HG03103 (cell line): ENCODE measurements around the gene PPP1R37.
A peak's percentile ranks its signal among the peaks of the same experiment; 100 is the strongest.

Source experiments
- ATAC-seq: cut with Tn5 transposase; IDR thresholded peaks from one replicate; pipeline ENCODE4 v1.9.1; 2021; ENCODE audit warnings: low read depth; ENCODE audit not compliant: unreplicated experiment

The PPP1R37 gene

DNA sequence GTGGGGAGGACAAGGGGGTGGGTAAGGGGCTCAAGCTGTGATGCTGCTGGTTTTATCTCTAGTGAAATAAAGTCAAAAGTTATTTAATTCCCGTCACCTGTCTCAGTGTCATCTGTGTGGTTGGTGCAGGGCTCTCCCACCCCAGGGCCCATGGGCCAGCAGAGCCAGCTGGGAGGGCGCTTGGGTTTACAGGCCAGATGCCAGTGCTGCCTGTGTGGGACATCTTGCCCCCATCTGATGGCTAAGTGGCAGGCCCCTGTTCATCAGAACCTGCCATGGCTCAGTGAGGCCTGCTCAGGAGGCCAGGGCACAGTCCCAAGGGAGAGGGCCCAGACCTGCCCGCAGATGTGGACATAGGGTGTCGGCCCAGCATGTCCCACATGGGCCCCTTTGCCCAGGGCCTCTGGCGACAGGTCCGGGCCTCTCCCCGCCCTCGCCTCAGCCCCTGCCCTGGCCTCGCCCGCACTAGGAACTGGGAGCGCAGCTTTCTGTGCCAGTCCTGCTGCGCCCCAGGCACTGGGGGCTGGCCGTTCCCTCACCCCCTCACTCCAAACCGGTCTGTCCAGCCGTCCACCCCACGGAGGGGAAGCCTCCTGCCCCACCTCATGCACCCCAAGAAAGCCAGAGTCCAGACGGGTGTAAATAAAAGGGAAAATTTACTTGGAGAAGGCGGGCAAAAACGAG is 22.0 kb upstream of the PPP1R37 start:
- no peak for ATAC-seq

DNA sequence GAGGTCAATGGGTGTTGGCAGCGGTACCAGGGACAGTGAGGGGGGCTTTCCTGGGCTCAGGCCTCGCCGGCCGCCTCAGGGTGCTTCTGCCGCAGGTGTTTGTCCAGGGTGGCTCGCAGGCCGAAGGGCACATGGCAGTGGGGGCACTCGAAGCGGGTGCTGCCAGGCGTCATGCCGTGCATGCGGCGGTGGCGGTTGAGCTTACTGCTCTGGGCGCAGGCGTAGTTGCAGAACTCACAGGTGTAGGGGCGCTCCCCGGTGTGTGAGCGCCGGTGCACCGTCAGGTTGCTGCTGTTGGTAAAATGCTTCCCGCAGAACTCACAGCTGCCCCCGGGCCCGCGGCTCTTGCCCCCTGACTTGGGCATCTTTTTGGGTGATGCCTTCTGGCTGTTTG is 21.4 kb upstream of the PPP1R37 start:
- no peak for ATAC-seq

DNA sequence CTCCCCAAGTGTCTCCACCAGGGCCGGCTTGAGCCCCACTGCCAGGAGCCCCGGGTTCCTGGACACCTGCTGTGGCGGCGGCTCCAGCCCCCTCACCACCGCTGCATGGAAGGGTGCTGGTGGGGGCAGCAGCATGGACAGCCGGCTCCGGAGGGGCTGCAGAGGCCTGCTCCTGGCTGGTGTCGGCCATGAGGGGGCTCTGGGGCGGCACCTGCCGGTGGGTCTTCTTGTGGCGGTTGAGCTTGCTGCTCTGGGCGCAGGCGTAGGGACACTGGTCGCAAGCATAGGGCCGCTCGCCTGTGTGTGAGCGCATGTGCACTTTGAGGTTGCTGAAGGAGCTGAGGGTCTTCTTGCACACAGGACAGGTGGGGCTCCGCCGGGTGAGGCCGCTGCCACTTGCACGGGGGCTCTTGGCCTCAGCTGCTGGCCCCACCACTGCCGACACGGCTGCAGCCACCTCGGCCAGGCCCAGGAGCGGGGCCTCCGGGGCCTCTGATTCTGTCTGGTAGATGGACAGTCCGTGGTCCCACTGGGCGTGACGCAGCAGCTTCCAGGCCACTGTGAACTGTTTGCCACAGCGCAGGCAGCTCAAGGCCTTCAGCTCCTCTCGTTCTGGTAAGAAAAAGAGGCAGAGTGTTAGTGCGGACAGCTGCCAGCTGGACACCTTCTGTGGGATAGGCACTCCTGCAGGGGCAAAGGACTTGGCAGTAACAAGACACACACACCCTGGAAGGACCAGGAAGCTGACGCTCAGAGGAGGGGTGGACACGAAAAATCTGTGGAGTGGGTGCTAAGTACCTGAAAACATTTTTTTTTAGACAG is 20.8 kb upstream of the PPP1R37 start:
- ATAC-seq, result no peak

DNA sequence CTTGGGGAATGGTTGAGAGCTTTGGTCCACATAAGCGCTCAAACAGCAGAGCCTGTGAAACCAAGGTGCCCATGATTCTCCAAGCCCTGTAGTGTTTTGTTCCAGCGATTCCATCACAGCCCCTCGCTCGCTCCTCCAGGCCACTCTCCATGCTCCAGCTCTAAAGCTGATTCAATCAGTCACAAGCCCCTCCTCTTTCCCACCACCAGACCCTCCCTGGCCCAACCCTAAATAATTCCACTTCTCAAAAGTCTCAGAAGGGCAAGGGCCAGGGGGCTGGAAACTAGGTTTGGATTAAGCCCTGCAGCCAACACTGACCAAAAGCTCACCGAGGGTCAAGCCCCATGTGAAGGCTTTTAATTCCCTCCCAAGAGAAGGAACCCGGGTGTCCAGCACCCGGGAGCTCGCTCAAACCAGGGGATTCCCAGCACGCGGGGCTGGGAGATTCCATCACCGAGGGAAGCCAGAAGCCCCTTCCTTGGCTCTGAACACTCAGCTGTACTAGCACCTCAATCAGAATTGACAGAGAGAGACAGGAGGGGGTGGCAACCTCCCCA is 18.2 kb upstream of the PPP1R37 start:
- peak; percentile 12 for ATAC-seq

DNA sequence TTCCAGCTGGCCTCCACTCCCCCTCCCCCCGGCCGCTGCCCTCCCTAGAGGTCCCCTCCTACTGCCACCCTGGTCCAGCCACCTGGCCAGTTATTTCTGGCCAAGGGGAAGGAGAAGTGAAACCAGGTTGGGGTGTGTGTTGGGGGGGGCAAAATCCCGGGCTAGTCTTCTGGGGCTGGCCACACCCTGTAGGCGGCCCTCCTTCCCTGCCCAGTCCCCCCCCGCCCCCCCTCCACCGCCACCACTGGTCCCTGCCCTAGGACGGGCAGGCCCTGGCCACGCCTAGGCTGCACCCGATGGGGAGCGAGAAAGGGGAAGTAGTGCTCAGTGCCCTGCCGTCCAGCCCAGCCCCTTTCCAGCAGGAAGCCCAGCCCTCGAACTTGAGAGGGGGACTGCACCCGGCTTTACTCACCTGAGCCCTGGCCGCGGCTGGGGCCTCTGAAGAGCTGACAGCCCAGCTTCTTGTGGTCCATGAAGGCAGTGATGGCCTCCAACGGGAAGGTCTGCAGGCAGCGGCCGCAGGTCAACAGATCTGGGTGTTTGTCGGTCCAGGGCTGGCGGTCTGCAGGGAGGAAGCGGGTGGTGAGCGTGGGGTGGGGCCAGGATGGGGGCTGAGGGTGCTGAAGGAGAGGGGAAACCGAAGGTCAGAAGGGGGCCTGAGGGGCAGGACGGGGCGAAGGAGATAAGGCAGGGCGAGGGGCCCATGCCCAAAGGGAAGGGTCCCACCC is 17.5 kb upstream of the PPP1R37 start:
- peak; percentile 46 for ATAC-seq

DNA sequence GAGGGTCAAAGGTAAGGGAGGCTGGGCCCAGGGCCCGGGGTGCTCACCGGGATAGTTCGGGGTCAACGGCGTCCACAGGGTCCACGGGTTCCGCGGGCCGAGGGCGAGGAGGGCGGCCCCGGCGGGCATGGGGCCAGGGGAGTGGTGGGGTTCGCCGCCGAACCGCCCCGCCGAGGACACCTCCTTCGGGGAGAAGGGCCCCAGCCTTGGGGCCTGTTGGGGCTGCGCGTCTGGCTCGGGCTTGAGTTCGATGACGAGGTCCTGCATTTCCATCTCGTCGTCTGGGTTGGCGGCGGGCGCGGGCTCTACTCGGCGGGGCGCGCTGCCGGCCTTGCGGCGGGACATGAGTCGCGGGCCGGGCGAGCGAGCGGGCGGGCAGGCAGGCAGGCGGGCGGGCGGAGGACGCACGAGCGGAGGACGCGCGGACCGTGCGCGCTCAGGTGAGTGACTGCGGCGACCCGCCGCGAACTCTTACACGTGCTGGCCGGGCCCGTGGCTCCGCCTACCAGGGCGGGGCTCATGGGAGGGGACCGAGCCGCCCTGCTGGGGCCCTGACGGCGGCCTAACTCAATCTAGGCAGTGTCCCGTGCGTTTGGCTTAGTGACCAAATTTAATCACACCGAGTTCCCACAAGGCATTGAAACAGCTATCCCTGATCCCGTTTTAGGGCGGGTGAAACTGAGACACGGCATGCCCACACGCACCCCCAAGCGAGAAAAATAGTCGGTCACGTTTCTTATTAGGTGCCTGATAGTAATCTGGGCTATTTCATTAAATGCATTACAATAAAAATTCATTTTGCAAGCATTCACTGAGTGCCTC is 16.7 kb upstream of the PPP1R37 start, which contains the start of gene ZNF296:
Gene ZNF296, minus strand, starts transcription at position 450 of the 822 bp plus-strand sequence. Its CDS starts 105 bp downstream, at position 345.
- no peak for ATAC-seq

DNA sequence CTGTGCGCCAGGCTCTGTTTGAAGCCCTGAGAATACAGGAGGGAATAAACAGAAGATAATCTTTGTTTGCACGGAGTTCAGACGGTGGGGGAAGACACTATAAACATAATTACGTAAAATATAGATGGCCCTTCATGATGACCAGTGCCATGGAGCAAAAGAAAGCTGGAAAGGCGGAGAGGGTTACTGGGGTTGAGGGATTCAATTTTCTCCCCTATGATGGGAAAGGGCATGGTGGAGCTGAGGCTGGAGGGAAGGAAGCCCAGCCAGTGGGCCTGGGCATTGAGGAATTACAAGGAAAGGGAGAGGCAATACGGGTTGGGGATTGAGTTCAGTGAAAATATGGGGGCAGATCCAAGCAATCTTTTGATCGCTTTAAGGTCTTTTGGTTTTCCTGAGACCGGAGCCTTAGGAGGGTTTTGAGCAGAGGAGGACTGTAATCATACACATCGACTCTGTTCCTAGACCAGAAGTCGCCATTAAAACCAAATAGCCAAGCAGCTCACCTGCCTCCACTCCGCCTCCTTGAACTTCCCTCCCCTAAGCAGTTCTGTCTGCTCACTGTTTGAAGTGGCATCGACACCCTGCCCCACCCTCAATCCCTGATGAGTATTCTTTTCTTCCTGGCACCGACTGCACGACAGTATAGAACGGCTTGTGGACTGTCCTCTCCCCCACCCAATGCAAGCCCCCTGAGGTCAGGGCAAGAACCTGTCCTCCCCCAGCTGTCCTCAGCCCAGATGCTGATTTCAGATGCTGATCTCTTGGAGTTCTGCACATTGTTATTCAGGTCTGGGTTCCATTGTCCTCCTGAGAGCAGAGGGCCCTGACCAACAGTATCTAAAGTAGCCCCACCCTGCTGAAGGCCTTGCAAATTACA is 15.9 kb upstream of the PPP1R37 start:
- no peak for ATAC-seq

DNA sequence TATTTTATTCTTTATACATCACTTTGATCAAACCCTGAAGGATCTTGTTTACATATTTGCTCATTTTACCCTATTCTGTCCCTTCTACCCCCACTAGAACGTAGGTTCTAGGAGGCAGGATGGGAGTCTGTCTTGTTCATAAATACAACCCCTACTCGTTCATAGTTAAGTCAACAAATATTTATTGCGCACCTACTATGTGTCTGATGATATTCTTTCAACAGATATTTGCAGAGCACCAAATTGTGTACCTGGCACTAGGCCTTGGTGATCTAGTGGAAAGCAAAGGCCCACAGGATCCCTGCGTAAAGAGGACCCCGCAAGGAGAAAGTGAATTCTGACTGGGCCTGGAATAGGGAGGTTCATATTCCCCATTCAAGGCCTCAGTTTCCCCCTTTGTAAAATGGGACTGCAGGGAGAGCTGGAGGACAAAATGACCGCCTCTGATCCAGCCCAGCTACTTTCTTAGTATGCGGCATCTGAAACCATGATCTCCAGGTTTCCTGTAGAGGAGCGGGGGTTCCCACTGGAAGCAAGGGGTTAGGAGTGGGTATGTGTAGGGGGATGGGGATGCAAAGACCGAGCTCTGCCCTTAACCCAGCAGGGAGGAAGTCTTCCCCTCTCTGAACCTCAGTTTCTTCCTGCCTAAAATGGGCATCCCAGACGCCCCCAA is 14.5 kb upstream of the PPP1R37 start:
- no peak for ATAC-seq

DNA sequence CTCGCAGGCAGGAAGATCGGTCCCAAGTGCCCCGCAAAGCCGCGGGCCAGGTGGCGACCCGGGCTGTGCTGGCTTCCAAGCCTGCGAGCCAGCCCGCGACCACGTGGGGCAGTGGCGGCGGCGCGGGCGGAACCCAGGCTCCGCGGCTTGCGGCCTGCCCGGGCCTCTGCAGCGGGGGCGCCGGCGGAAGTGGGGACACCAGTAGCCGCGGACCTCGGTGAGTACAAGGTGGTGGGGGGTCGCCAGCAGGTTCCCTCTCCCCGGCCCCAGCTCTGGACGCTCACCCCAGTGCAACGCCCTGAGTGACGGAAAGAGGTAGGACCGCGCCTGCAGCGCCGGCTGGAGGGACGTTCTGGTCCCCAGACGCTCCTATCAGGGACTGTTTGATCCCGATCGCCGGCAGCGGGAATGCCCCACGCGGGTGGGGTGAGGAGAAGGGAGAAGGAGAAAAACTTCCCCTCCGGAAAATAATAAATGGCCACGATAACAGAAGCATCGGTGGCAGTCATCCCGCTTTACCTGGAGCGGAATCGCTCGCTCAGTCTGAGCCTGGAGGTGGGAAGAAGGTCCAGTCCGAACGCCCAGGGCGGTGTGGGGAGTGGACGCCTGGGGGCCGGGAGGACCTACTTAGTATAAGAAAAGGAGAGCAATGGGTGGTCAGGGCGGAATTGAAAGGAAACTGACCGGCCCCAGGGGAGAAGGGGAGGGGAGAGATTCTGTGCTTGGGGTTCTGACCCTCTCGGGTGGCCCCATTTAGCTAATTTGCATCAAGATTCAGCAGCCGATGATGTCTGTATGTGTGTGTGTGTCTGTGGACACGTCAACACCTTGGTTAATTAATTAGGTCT is 13.7 kb upstream of the PPP1R37 start, which contains the start of gene GEMIN7:
Gene GEMIN7, plus strand, starts transcription at position 198 of the 848 bp plus-strand sequence. CDS start 10,855 bp downstream, outside the sequence.
- ATAC-seq, result no peak

DNA sequence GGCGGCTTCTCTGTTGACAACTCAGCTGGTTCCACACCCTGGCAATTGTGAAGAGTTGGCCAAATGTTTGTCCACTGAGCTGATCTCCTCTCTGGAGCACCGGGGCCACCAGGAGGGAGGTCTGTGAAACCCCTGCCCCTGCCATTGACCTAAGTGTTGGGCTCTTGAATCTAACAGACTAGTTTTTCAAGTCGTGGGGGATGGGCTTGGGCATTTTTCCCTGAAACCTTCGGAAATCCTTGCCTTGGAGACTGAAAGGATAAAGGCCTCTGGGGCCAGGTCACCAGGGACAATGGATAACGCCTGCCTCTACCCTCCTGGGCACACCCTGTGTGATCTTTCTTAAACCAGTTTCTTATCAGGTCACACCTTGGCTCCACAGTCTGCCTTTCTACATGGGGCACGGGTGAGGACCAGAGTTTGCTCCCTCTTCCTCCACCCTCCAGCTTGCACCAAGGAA is 13.0 kb upstream of the PPP1R37 start:
- no peak for ATAC-seq

DNA sequence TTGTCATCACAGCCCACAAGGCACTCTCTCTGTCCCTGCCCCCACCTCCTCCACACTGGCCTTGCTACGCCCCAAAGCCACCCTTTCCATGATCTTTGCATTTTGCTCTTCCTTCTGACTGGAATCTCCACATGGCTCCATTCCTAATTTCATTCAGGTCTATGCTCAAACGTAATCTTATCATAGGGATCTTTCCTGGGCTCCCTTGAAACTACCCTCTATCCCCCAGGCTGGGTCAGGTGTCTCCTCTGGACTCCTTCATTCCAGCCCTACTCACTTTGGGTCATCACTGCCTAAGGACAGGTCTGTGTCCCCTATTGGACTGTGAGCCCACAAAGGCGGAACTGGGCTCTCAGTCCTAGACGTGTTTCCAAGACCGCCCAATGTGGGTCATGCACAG is 10.8 kb upstream of the PPP1R37 start:
- no peak for ATAC-seq

DNA sequence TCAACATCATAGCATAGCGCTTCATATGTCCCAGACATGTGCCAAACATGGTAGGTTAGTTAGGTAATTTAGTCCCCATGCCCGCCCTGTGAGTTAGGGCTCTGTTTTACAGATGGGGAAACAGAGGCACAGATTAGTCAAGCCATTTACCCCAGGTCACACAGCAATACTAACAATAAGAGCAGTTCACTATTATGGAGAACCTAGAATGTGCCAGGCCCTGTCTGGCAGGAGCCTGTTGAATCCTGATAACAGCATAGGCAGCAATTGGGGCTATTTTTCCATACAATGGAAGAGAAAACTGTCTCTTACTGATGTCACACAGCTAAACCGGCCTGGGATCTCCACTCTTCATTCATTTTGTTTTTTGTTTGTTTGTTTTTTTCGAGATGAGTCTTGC is 6.5 kb upstream of the PPP1R37 start:
- ATAC-seq, result no peak

DNA sequence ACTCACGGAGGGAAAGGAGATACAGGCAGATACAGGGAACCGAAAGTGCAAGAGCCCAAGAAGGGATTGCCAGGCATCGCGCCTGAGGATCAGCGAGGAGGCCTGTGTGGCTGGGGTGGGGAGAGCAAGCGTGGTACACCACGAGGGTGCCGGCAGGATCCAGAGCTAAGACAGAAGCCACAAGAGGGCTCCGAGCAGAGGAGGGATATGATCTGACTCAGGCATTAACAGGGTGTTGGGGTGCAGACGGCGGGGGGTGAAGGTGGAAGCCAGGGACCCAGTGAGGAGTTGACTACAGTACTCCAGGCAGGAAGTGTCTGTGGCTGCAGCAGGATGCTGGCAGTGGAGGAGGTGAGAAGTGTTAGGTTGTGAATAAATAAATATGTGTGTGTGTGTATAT is 5.4 kb upstream of the PPP1R37 start:
- no peak for ATAC-seq

DNA sequence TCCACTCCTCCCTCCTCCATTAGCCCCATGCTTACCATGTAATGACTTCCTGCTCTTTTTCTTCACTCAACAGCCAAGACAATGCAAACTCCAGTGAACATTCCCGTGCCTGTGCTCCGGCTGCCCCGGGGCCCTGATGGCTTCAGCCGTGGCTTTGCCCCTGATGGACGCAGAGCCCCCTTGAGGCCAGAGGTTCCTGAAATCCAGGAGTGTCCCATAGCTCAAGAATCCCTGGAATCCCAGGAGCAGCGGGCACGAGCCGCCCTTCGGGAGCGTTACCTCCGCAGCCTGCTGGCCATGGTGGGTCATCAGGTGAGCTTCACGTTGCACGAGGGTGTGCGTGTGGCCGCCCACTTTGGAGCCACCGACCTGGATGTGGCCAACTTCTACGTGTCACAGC is 2.9 kb upstream of the PPP1R37 start:
- ATAC-seq, result no peak

DNA sequence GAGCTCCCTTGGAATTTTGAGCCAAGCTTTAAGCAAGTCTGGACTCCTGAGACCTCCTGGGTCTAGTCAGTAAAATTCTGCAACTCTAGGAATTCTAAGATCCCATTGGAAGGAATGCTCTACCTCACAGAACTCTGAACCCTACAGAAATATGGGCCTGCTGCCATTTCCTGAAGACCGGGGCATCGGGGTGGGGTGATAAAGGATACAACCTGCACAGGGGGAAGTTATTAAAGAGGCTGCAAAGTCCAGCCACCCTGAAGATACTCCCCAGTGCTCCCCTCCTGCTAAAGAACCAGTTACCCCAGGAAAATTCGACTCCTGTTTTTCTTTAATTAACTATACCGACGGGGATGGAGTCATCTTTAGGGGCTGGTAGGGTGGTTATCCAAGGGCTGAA is 2.4 kb upstream of the PPP1R37 start:
- ATAC-seq, result no peak

DNA sequence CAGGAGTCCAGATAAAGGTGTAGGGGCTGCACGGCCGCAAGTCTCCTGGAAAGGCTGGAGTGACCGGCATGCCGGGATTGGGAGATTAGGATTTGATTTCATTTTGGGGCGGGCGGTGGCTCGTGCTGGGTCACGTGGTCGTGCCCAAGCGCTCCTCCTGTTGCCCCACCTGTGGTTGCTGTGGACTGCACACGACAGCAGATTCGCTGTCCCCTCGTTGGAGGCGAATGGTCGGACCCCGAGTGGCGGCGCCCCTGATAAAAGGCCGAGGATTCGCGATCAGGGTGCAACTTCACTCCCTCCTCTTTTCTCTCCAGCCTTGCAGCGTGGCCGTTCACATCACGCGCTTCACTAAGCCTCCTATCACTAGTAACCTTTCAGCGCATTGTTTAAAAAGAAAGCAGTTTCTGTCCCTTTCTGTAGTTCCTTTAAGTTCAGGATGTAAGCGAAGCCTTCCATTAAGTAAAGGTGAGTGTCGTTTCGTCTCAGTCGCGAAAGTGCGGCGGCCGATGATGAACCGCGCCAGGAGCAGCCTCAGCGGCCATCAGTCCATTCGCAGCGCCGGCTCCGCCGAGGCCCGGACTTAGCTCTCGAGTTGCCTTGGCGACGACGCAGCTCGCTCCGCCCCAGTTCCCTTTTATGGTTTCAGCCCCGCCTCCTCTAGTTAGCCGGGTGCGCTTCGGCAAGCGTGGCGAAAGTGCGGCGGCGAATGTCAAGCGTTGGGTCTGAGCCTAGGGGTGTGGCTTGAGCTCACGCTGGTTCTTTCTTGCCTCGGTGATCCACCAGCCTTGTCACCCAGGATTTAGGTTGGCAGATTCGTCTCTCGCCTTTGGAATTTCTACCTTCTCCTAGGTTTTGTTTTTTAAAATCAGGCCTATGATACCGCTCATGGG is 1.7 kb upstream of the PPP1R37 start:
- peak; percentile 55 for ATAC-seq

DNA sequence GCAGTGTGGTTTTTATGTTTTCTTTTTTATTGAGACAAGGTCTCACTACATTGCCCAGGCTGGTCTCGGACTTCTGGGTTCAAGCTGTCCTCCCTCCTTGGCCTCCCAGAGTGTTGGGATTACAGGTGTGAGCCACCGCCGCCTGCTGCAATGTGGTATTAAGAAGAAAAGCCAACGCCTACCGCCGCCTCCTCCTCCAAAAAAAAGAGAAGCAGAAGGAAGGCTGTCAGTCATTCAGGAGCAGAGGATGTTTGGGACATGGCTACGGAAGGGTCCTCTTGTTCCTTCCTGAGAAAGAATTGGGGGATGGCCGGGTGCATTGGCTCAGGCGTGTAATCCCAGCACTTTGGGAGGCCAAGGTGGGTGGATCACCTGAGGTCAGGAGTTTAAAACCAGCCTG is 1.2 kb downstream of the PPP1R37 start:
- ATAC-seq, result no peak
